Trophoblast cell (in vitro differentiated cells and primary cell): ENCODE data around the gene BTBD9.
A peak's percentile ranks its signal among the peaks of the same experiment; 100 is the strongest.
"Not testable (repeated sequence)": the region's sequence is repeated elsewhere in the genome, so short reads cannot be mapped to it uniquely, and the experiment has no call there.

Source experiments
- DNase-seq, 2 donors: peaks; one replicate each; pipeline ENCODE4 v3.0.0-alpha.2; 2016
- H2AFZ ChIP-seq: 2 replicates; pipeline ENCODE4 v1.6.1; 2013; ENCODE audit warnings: low read length, moderate library complexity, mild to moderate bottlenecking; ENCODE audit not compliant: insufficient read depth, poor library complexity
- H2AK5ac ChIP-seq: 2 replicates; pipeline ENCODE4 v1.6.1; 2013; ENCODE audit warnings: mild to moderate bottlenecking, low read length
- H2BK120ac ChIP-seq: 2 replicates; pipeline ENCODE4 v1.6.1; 2013; ENCODE audit warnings: low read length, mild to moderate bottlenecking, moderate library complexity; ENCODE audit not compliant: insufficient read depth, poor library complexity
- H2BK12ac ChIP-seq: 2 replicates; pipeline ENCODE4 v1.6.1; 2013; ENCODE audit warnings: mild to moderate bottlenecking, low read length, moderate library complexity
- H2BK5ac ChIP-seq: 2 replicates; pipeline ENCODE4 v1.6.1; 2013; ENCODE audit warnings: low read length, low read depth, moderate library complexity, mild to moderate bottlenecking; ENCODE audit not compliant: poor library complexity
- H3K14ac ChIP-seq: 2 replicates; pipeline ENCODE4 v1.6.1; 2013; ENCODE audit warnings: mild to moderate bottlenecking, low read length
- H3K18ac ChIP-seq: 2 replicates; pipeline ENCODE4 v1.6.1; 2013; ENCODE audit warnings: mild to moderate bottlenecking, low read length
- H3K23ac ChIP-seq: 2 replicates; pipeline ENCODE4 v1.6.1; 2013; ENCODE audit warnings: low read length
- H3K27ac ChIP-seq: 2 replicates; pipeline ENCODE4 v1.5.1; 2013; ENCODE audit warnings: low read depth, mild to moderate bottlenecking, inconsistent platforms, low read length, moderate library complexity
- H3K27me3 ChIP-seq: 2 replicates; pipeline ENCODE4 v1.6.1; 2013; ENCODE audit warnings: inconsistent platforms, mild to moderate bottlenecking, low read length, moderate library complexity; ENCODE audit not compliant: insufficient read depth
- H3K36me3 ChIP-seq, 2 experiments: 1 replicate in 1 of 2; 2 replicates in 1 of 2; pipeline ENCODE4 v1.6.1; 2013; ENCODE audit warnings: low read length in 2 of 2, mild to moderate bottlenecking in 2 of 2, moderate library complexity in 1 of 2; ENCODE audit not compliant: insufficient read depth in 2 of 2, control insufficient read depth in 1 of 2
- H3K4ac ChIP-seq: 2 replicates; pipeline ENCODE4 v1.6.1; 2013; ENCODE audit warnings: low read depth, mild to moderate bottlenecking, low read length, moderate library complexity
- H3K4me1 ChIP-seq, 2 experiments: 1 replicate in 1 of 2; 2 replicates in 1 of 2; pipeline ENCODE4 v1.6.1; 2013; ENCODE audit warnings: low read length in 2 of 2, mild to moderate bottlenecking in 2 of 2, moderate library complexity in 1 of 2; ENCODE audit not compliant: insufficient read depth in 2 of 2, control insufficient read depth in 1 of 2
- H3K4me2 ChIP-seq: 2 replicates; pipeline ENCODE4 v1.6.1; 2013; ENCODE audit warnings: inconsistent platforms, mild to moderate bottlenecking, low read length, moderate library complexity
- H3K4me3 ChIP-seq: 2 replicates; pipeline ENCODE4 v1.5.1; 2013; ENCODE audit warnings: mild to moderate bottlenecking, low read depth, low read length, inconsistent platforms
- H3K79me1 ChIP-seq: one replicate; pipeline ENCODE4 v1.6.1; 2013; ENCODE audit warnings: low read length
- H3K79me2 ChIP-seq: 2 replicates; pipeline ENCODE4 v1.6.1; 2013; ENCODE audit warnings: low read length, mild to moderate bottlenecking; ENCODE audit not compliant: control insufficient read depth, insufficient read depth, poor library complexity
- H3K9ac ChIP-seq: 2 replicates; pipeline ENCODE4 v1.6.1; 2013; ENCODE audit warnings: mild to moderate bottlenecking, low read length
- H3K9me3 ChIP-seq: 2 replicates; pipeline ENCODE4 v1.6.1; 2013; ENCODE audit warnings: low read depth, mild to moderate bottlenecking, control low read depth, inconsistent platforms, low read length; ENCODE audit not compliant: insufficient read depth
- H4K12ac ChIP-seq: 2 replicates; pipeline ENCODE4 v1.6.1; 2013; ENCODE audit warnings: low read depth, mild to moderate bottlenecking, low read length, moderate library complexity
- H4K8ac ChIP-seq: 2 replicates; pipeline ENCODE4 v1.6.1; 2013; ENCODE audit warnings: low read depth, mild to moderate bottlenecking, low read length, moderate library complexity
- H4K91ac ChIP-seq: one replicate; pipeline ENCODE4 v1.6.1; 2013; ENCODE audit warnings: low read depth, mild to moderate bottlenecking, low read length, moderate library complexity
- WGBS: extraction: QIAGEN DNeasy Blood & Tissue Kit; methylation state at CpG from one replicate; pipeline ENCODE4 v1.1.7; 2013; ENCODE audit warnings: missing lambda C conversion rate; ENCODE audit not compliant: insufficient read length, insufficient coverage; ENCODE audit errors: extremely low coverage; 5-methylcytosine and 5-hydroxymethylcytosine counted together

BTBD9 gene

DNA sequence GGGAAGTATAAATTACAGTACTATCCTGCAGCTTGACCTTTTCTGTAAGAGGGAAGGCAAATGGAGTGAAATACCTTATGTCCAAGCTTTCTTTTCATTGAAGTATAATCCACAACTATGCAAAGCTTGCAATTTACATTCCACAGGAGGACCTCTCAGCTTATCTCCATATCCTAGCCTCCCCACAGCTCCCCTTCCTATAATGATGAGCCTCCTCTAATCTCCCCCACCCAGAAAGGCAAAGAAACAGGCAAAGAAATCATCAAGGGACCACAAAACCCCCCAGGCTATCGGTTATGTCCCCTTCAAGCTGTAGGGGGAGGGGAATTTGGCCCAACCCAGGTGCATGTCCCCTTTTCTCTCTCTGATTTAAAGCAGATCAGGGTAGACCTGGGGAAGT, 21.4 kb downstream of the BTBD9 start:
- H3K4me3 ChIP-seq, H3K4me2 ChIP-seq, H2AK5ac ChIP-seq, H2BK5ac ChIP-seq, H2BK120ac ChIP-seq, H3K27ac ChIP-seq, H3K18ac ChIP-seq, H4K8ac ChIP-seq, H3K4me1 ChIP-seq, H3K14ac ChIP-seq, H3K79me2 ChIP-seq, H2AFZ ChIP-seq, H3K27me3 ChIP-seq, H3K9ac ChIP-seq, H3K36me3 ChIP-seq, H2BK12ac ChIP-seq, H4K91ac ChIP-seq, H3K9me3 ChIP-seq, H3K23ac ChIP-seq, H3K79me1 ChIP-seq, H4K12ac ChIP-seq, H3K4ac ChIP-seq: not testable (repeated sequence)
- WGBS, result no CpG with 5 or more reads among the region's 1 CpG
- DNase-seq, result peak in 1 of 2 donors; percentile 9

DNA sequence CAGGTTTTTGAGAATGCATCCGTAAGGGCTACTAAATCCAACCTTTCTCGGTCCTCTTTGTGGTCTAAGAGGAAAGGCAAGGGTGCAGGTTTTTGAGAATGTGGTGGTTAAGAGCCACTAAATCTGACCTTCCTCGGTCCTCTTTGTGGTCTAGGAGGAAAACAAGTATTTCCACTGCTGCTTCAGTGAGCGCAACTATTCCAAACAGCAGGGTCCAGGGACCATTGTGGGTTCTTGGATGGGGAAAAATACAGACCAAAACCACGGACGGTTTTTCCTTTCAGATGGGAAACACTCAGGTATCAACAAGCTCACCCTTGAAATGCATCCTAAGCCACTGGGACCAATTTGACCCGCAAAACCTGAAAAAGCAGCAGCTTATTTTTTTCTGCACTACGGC, 21.9 kb downstream of the BTBD9 start:
- Histone ChIP-seq H3K36me3 (no peaks in the 10 kb centered on the region), H3K27ac (no peak overlapping the region), H2BK12ac (no peak overlapping the region), H3K9me3 (no peaks in the 10 kb centered on the region), H2BK120ac (no peak overlapping the region), H4K91ac (no peak overlapping the region), H4K12ac (no peak overlapping the region), H3K9ac (no peak overlapping the region), H3K4me2 (no peak overlapping the region), H3K79me2 (no peaks in the 10 kb centered on the region), H3K23ac (no peak overlapping the region), H2AFZ (no peak overlapping the region), H3K18ac (no peak overlapping the region), H3K14ac (no peak overlapping the region), H2BK5ac (no peak overlapping the region), H3K27me3 (no peaks in the 10 kb centered on the region), H2AK5ac (no peak overlapping the region), H3K4ac (no peak overlapping the region), H3K4me1 (peaks cover 4 to 7% of the 10 kb centered on the region in 2 experiments), H3K4me3 (no peak overlapping the region), H3K79me1 (no peaks in the 10 kb centered on the region), H4K8ac (no peak overlapping the region)
- DNase-seq, result no peak
- no CpG with 5 or more reads among the region's 8 CpGs for WGBS

DNA sequence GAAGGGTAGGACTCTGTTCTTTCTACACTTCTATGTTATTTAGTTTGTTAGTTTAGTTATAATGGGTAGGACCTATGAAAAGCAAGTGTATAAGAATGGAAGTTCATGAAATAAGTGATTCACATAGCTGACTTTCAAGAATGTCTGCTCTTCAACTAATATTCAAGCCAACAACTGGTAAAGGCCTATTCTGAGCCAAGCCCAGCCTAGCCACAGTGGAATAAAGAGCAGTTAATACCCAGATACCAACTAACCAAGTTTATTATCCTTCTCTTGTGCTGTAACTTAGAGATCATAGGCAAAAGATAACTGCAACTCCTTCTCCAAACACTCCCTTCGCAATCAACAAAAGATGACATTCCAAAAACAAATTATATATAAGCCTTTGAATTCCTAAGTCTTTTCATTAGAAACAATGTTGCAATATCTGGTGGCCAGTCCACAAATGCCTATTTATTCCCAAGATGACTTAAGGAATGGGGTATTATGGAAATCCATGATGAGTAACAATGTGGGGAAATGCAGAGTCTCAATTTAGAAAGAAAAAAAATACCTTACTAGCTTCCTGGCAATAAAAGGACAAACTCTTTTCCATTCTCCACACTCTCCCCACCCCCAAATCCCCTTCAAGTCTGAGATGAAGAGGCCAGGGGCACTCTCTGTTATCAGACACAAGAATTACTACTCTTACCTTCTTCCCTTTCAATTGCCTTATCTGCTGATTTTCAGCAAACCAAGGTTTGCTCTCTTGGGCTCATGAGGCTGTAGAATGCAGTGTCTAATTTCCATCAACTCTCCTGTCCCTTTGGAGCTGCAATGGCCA, 27.4 kb downstream of the BTBD9 start:
- no peak overlapping the region for H3K9ac ChIP-seq
- no peaks in the 10 kb centered on the region for H3K4me1 ChIP-seq
- H3K9me3 ChIP-seq, result no peaks in the 10 kb centered on the region
- no peak overlapping the region for H2AK5ac ChIP-seq
- H3K23ac ChIP-seq, result no peak overlapping the region
- H2BK120ac ChIP-seq, result no peak overlapping the region
- H3K79me2 ChIP-seq, result no peaks in the 10 kb centered on the region
- H3K4me3 ChIP-seq, result no peak overlapping the region
- H3K79me1 ChIP-seq, result no peaks in the 10 kb centered on the region
- no peak overlapping the region for H3K4me2 ChIP-seq
- H3K27me3 ChIP-seq, result no peaks in the 10 kb centered on the region
- no peak overlapping the region for H2BK5ac ChIP-seq
- H4K91ac ChIP-seq, result no peak overlapping the region
- H3K14ac ChIP-seq, result no peak overlapping the region
- H2BK12ac ChIP-seq, result no peak overlapping the region
- no peak overlapping the region for H3K27ac ChIP-seq
- no peaks in the 10 kb centered on the region for H3K36me3 ChIP-seq
- no peak overlapping the region for H3K18ac ChIP-seq
- peak in 1 of 2 donors; percentile 10 for DNase-seq
- no peak overlapping the region for H3K4ac ChIP-seq
- no peak overlapping the region for H4K8ac ChIP-seq
- no peak overlapping the region for H4K12ac ChIP-seq
- 100% methylated on average over 1 of the region's 1 CpG for WGBS
- H2AFZ ChIP-seq, result no peak overlapping the region

DNA sequence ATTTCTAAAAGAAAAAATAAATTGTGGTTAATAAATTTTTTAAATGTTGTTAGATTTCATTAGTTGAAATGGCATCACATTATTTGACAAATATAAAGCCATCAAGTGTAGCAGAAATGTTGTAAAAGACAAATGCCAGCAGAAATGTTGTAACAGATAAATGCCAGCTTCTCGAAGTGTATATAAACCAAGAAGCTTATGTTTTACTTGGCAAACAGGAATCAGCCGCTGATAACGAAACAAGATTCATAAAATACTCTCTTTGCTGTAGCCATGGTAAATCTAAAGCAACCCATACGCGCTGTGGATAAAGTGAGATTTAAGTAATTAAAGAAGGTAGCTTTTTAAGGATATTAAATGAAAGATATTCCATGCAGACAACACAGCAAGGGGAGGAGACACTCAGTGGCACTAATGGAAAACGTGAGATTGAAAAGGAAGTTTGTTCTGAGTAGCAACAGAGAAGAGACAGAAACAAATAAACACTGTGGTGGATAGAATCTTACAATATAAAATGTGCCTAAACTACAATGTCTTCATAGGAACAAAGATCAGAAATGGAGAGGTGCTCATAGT, 29.6 kb downstream of the BTBD9 start:
- Histone ChIP-seq H3K18ac (no peak overlapping the region), H3K9me3 (no peaks in the 10 kb centered on the region), H3K9ac (no peak overlapping the region), H3K36me3 (no peaks in the 10 kb centered on the region), H2BK120ac (no peak overlapping the region), H2AK5ac (no peak overlapping the region), H4K12ac (no peak overlapping the region), H3K79me2 (no peaks in the 10 kb centered on the region), H4K8ac (no peak overlapping the region), H3K27ac (no peak overlapping the region), H3K27me3 (no peaks in the 10 kb centered on the region), H3K4me1 (no peaks in the 10 kb centered on the region), H2BK12ac (no peak overlapping the region), H3K14ac (no peak overlapping the region), H3K4ac (no peak overlapping the region), H3K4me3 (no peak overlapping the region), H2BK5ac (no peak overlapping the region), H3K4me2 (no peak overlapping the region), H4K91ac (no peak overlapping the region), H2AFZ (no peak overlapping the region), H3K79me1 (no peaks in the 10 kb centered on the region), H3K23ac (no peak overlapping the region)
- DNase-seq, result no peak
- WGBS, result no CpG with 5 or more reads among the region's 6 CpGs
